OCI-LY3 (cell line): ENCODE data around the gene ARHGAP4.
A peak's percentile ranks its signal among the peaks of the same experiment; 100 is the strongest.

Experiments used
- H2AFZ ChIP-seq: fragments of 200-600, 300-600 bp; shearing (Covaris generic); 2 replicates; pipeline ENCODE4 v1.6.0; 2014; ENCODE audit warnings: antibody characterized with exemption, low read depth, low read length
- H3K27ac ChIP-seq: fragments of 200-600, 300-600 bp; sonication (generic); 2 replicates; pipeline ENCODE4 v1.5.1; 2014; ENCODE audit warnings: mild to moderate bottlenecking, low read length, moderate library complexity, mixed read lengths
- H3K27me3 ChIP-seq: fragments of 200-600, 300-600 bp; sonication (generic); 2 replicates; pipeline ENCODE4 v1.6.1; 2014; ENCODE audit warnings: low read depth, low read length, mixed read lengths
- H3K36me3 ChIP-seq: fragments of 200-600, 300-600 bp; sonication (generic); replicated peaks from 2 replicates; pipeline ENCODE3; 2014; ENCODE audit warnings: low read depth, low read length, mixed read lengths
- H3K4me1 ChIP-seq: fragments of 300-600, 200-600 bp; sonication (generic); 2 replicates; pipeline ENCODE4 v1.6.1; 2014; ENCODE audit warnings: low read length, mixed read lengths
- H3K4me2 ChIP-seq: fragments of 200-600, 300-600 bp; sonication (generic); 2 replicates; pipeline ENCODE4 v1.6.1; 2014; ENCODE audit warnings: low read length, mixed read lengths
- H3K4me3 ChIP-seq: fragments of 300-600, 200-600 bp; sonication (generic); 2 replicates; pipeline ENCODE4 v1.5.1; 2014; ENCODE audit warnings: antibody characterized with exemption, mild to moderate bottlenecking, low read length, moderate library complexity
- H3K79me2 ChIP-seq: fragments of 300-600, 200-600 bp; shearing (Covaris generic); 2 replicates; pipeline ENCODE4 v1.6.1; 2014; ENCODE audit warnings: mild to moderate bottlenecking, low read length, mixed read lengths
- H3K9ac ChIP-seq: fragments of 300-600, 200-600 bp; shearing (Covaris generic); 2 replicates; pipeline ENCODE4 v1.6.0; 2014; ENCODE audit warnings: mild to moderate bottlenecking, low read length, moderate library complexity
- H3K9me3 ChIP-seq: fragments of 200-600, 300-600 bp; shearing (Covaris generic); 2 replicates; pipeline ENCODE4 v1.6.1; 2014; ENCODE audit warnings: low read length, mixed read lengths; ENCODE audit not compliant: insufficient read depth
- H4K20me1 ChIP-seq: fragments of 200-600, 300-600 bp; sonication (generic); 2 replicates; pipeline ENCODE4 v1.6.1; 2016; ENCODE audit warnings: low read length, mixed read lengths; ENCODE audit not compliant: insufficient read depth
- EZH2phosphoT487 ChIP-seq: fragments of 200-600 bp; shearing (Covaris generic); IDR thresholded peaks from 2 replicates; pipeline ENCODE4 v1.6.1; 2018; ENCODE audit warnings: antibody characterized with exemption, mixed run types, low read depth
- TF ChIP-seq, protein P1 (sequence below): fragments of 200-600, 300-600 bp; sonication (generic); IDR thresholded peaks from 2 replicates; pipeline ENCODE4 v1.5.1; 2014; ENCODE audit warnings: antibody characterized with exemption, low read length, low read depth

Gene ARHGAP4

DNA sequence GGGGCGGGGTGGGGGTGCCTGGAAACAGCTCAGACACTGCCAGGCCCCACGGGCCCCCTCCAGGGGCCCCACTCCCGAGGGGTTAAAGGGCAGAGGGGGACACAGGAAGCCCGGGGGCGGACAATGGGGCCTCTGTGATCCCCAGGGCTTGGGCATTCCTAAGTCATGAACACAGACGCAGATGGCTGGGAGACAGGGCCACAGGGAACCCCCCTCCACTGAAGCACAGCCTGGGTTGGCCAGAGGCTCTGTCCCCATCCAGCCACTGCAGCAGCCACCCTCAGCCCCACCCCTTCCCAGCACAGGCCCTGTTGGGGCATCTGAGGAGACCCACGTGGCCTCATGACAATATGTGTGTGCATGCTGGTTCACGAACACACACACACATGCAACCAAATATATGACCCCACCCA, 44.0 kb downstream of the ARHGAP4 start:
- Histone ChIP-seq H2AFZ (no peak overlapping the region), H3K4me3 (no peak overlapping the region), H3K9me3 (no peaks in the 10 kb centered on the region), H3K27me3 (peaks cover 5% of the 10 kb centered on the region; the same call in 1 of the 2 replicates), H3K79me2 (no peaks in the 10 kb centered on the region), H3K4me2 (no peak overlapping the region), H4K20me1 (peaks cover 10% of the 10 kb centered on the region; the same call in 1 of the 2 replicates), H3K4me1 (peaks cover 63% of the 10 kb centered on the region), H3K36me3 (no peaks in the 10 kb centered on the region), H3K9ac (no peak overlapping the region), H3K27ac (no peak overlapping the region)
- no peak for TF ChIP-seq EZH2phosphoT487
- TF ChIP-seq, protein P1, sequence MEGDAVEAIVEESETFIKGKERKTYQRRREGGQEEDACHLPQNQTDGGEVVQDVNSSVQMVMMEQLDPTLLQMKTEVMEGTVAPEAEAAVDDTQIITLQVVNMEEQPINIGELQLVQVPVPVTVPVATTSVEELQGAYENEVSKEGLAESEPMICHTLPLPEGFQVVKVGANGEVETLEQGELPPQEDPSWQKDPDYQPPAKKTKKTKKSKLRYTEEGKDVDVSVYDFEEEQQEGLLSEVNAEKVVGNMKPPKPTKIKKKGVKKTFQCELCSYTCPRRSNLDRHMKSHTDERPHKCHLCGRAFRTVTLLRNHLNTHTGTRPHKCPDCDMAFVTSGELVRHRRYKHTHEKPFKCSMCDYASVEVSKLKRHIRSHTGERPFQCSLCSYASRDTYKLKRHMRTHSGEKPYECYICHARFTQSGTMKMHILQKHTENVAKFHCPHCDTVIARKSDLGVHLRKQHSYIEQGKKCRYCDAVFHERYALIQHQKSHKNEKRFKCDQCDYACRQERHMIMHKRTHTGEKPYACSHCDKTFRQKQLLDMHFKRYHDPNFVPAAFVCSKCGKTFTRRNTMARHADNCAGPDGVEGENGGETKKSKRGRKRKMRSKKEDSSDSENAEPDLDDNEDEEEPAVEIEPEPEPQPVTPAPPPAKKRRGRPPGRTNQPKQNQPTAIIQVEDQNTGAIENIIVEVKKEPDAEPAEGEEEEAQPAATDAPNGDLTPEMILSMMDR: no peak

DNA sequence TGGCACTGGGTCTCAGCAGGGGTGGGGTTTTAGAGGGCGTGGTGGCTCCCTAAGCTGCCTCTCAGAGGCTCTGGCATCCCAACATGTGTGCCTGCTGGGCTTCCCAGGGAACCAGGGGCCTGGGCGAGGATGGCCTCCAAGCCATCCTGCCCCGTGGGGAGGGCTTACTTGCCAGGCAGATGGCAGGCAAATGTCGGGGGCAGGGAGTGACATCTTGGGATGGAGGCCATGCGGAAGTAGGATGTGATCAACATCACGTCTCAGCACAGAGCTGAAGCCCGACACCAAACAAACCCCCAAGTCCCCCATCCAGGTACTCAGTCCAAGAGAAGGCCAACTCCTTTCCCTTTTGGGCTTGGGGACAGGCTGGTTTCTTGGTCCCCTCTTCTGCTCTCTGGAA, 44.8 kb downstream of the ARHGAP4 start:
- no peak overlapping the region for H3K9ac ChIP-seq
- H3K36me3 ChIP-seq: no peaks in the 10 kb centered on the region
- H3K4me1 ChIP-seq: peaks cover 55% of the 10 kb centered on the region
- H2AFZ ChIP-seq: no peak overlapping the region
- TF ChIP-seq, protein P1: no peak
- no peak for TF ChIP-seq EZH2phosphoT487
- H3K4me3 ChIP-seq: no peak overlapping the region
- peaks cover 10% of the 10 kb centered on the region; the same call in 1 of the 2 replicates for H4K20me1 ChIP-seq
- no peaks in the 10 kb centered on the region for H3K9me3 ChIP-seq
- no peak overlapping the region for H3K4me2 ChIP-seq
- no peaks in the 10 kb centered on the region for H3K79me2 ChIP-seq
- no peak overlapping the region for H3K27ac ChIP-seq
- peaks cover 5% of the 10 kb centered on the region; the same call in 1 of the 2 replicates for H3K27me3 ChIP-seq

DNA sequence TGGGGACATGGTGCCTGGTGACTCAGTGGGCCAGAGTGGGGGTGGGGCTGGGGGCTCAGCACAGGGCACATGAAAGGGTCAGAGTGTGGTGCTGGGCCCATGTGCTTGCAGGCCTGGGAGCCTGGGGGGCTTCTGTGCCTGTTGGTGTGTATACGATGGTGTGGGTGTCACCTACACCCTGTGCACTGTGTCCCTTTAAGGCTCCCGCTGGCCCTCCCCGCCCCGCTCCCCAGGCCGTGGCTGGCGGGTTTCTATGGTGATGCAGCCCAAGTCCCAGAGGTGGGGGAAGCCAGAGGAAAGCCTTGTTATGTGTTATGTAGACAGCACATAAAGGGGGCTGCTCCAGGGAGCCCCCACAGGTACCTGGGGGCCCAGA, 45.6 kb downstream of the ARHGAP4 start:
- H3K4me3 ChIP-seq: no peak overlapping the region
- H3K36me3 ChIP-seq: no peaks in the 10 kb centered on the region
- no peak overlapping the region for H2AFZ ChIP-seq
- H4K20me1 ChIP-seq: peaks cover 13% of the 10 kb centered on the region
- no peak overlapping the region for H3K27ac ChIP-seq
- H3K9ac ChIP-seq: no peak overlapping the region
- H3K9me3 ChIP-seq: no peaks in the 10 kb centered on the region
- TF ChIP-seq, protein P1: no peak
- no peak for TF ChIP-seq EZH2phosphoT487
- peaks cover 5% of the 10 kb centered on the region; the same call in 1 of the 2 replicates for H3K27me3 ChIP-seq
- H3K79me2 ChIP-seq: no peaks in the 10 kb centered on the region
- peaks cover 53% of the 10 kb centered on the region for H3K4me1 ChIP-seq
- H3K4me2 ChIP-seq: peak overlapping the region; percentile 68; the same call in 1 of the 2 replicates

DNA sequence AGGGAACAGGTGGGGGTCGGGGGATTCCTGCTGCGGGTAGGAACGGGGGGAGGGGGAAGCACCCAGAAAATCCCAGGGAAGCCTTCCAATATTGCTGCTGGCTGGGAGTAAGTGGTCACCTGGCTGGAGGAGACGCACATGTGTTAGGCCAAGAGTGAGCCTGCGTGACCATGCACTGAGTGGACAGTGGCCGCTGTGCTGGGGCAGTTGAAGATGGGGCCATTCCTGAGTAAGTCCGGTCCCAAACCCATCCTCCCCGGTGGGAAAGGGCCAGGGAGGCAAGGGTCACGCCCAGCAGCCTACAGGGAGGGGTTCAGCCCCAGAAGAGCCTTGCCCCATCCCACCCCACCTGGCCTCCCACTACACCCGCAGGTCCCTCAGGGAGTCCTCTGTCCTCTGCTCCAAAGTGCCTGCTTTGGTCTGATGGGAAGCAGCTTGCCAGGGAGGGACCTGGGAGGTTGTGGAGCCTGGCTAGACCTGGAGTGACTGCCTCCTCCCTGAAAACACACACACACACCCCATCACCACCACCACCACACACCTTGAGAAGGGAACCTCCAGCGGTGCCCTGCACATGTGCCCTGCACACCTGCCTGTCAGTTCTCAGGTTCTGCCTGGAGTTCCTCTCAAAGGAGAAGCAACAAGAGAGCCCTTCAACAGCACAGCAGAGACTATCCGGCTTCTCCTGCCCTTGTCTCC, 46.2 kb downstream of the ARHGAP4 start:
- Histone ChIP-seq H3K79me2 (no peaks in the 10 kb centered on the region), H2AFZ (no peak overlapping the region), H3K27ac (no peak overlapping the region), H4K20me1 (peaks cover 16% of the 10 kb centered on the region), H3K27me3 (0 out of 2 replicates have a peak, but pooled peaks cover 1% of the 10 kb centered on the region), H3K4me1 (peaks cover 49% of the 10 kb centered on the region), H3K9ac (no peak overlapping the region), H3K36me3 (no peaks in the 10 kb centered on the region), H3K9me3 (no peaks in the 10 kb centered on the region), H3K4me3 (peak overlapping the region; percentile 67), H3K4me2 (peak overlapping the region; percentile 68)
- TF ChIP-seq EZH2phosphoT487: no peak
